AG04449 (cell line): ENCODE measurements around the gene DCAF4.
"Not testable (repeated sequence)": the region's sequence is repeated elsewhere in the genome, so short reads cannot be mapped to it uniquely, and the experiment has no call there.

Source experiments
- CTCF ChIA-PET: fragments of 350-600 bp; formaldehyde crosslinking; extraction: SDS; loops from one replicate; lab custom pipeline; 2021; ENCODE audit warnings: antibody characterized with exemption; lab: Yijun Ruan, JAX
- POLR2A ChIA-PET: fragments of 400-600, 350-600 bp; formaldehyde crosslinking; extraction: SDS; loops from one replicate; lab custom pipeline; 2020; ENCODE audit warnings: antibody characterized with exemption, inconsistent platforms; lab: Yijun Ruan, JAX
- DNase-seq: peaks from one replicate; pipeline ENCODE4 v3.0.0-alpha.2; 2010; ENCODE audit warnings: low read depth, low spot score
- H3K4me3 ChIP-seq: 2 replicates; pipeline ENCODE4 v1.5.1; 2011; ENCODE audit warnings: low read depth, mild to moderate bottlenecking, control low read depth, low read length
- TF ChIP-seq, protein P1 (sequence below): IDR thresholded peaks from one replicate; pipeline ENCODE4 v1.5.1; 2011; ENCODE audit warnings: mild to moderate bottlenecking, moderate library complexity, low read length, control low read depth, inconsistent platforms; ENCODE audit not compliant: insufficient read depth; ENCODE audit errors: missing control alignments

The DCAF4 gene

DNA sequence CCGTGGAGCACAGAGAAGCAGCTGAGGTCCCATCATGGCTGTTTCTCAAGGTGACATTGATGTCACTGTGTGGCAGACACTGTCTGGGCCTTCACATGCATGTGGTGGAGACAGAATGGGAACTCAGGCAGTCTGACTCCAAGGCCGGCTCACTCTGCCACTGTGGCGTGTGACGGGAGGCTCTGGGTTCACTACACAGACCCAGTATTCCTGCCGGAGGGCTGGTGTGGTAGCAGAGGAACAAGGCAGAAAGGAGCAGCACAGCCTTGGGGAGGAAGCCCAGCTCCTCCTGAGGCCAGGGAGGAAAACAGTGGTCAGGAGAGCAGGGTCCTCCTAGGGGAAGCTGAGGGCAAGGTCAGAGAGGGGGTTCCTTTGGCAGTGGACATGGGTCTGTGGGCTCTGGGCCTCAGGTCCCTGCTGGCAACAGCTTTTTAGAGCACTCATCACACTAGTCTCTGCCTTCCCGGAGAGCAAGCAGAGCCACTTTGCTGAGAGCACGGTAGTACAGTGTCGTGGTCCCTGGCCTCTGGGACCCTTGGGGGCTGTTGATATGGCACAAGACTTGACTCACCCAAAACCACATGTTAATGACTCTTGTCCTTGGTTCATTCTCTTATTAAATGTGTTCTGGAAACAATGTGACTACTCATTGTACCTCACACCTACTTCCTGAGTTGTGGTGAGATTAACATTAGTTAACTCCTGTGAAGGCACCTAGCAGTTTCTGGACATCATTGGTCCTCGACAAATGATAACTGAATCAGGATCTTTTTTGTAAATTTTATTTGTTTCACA lies 21.3 kb downstream of the DCAF4 start:
- no peak overlapping the region for H3K4me3 ChIP-seq
- TF ChIP-seq, protein P1, sequence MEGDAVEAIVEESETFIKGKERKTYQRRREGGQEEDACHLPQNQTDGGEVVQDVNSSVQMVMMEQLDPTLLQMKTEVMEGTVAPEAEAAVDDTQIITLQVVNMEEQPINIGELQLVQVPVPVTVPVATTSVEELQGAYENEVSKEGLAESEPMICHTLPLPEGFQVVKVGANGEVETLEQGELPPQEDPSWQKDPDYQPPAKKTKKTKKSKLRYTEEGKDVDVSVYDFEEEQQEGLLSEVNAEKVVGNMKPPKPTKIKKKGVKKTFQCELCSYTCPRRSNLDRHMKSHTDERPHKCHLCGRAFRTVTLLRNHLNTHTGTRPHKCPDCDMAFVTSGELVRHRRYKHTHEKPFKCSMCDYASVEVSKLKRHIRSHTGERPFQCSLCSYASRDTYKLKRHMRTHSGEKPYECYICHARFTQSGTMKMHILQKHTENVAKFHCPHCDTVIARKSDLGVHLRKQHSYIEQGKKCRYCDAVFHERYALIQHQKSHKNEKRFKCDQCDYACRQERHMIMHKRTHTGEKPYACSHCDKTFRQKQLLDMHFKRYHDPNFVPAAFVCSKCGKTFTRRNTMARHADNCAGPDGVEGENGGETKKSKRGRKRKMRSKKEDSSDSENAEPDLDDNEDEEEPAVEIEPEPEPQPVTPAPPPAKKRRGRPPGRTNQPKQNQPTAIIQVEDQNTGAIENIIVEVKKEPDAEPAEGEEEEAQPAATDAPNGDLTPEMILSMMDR: no peak
- no peak for DNase-seq
- CTCF ChIA-PET: interaction anchor here (0.8 to 7.2 kb wide), 31 partner anchors 9 to 490 kb away, joined by 3 to 782 read pairs (median 6); partner anchors contain the start of genes DCAF4 and DPF3
- POLR2A ChIA-PET: no interaction called here

DNA sequence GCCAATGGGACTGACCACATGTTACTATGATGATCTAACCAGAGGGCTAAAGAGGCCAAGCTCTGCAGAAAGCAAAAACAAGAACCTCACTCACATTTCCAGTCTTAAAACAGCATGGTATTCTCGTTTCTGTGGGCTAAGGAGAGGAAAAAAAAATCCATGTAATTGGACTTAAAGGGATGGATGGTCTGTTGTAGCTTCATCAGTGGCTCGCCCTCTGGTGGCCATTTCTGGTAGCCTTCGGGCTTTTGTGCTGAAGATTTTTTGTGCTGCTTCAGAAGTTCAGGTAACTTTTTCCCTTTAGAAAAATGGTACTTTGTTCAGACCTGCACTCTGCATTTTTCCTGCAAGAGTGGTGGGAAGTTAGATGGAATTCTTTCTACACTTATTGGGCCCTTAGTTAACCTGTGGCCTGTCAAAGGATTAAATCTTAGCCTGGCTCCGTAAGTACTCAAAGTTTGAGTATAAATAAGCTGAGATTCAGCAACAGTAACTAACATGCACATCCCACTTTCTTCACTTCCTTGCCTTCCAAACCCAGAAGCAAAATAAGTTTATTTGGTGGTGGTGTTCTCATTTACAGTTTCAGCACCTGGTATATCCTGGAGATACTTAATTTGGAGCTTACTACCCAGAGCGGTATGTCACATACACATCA lies 22.3 kb downstream of the DCAF4 start:
- ChIA-PET CTCF (interaction anchor here (0.6 to 7.2 kb wide), 55 partner anchors 9 to 883 kb away, joined by 3 to 782 read pairs (median 4); partner anchors contain the start of genes DCAF4 and DPF3), POLR2A (no interaction called here)
- DNase-seq: no peak
- H3K4me3 ChIP-seq: no peak overlapping the region
- TF ChIP-seq, protein P1: peak; percentile 75

DNA sequence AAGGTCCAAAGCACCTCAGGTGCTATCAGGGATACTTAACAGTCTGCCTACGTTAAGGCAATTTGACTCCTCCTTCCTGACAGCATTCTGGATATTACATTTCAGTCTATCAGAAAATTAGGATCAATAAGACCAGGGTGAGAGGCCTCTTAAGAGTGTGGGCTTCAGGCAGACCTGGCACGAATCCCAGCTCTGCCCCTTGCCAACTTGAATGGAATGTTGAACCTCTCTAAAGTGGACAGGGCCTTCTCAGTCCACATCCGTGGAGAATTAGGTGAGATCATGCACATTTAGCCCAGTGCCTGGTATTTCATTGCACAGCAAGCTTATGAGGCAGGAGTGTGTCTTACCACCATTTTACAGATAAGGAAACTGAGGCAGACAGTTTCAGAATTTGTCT lies 25.9 kb downstream of the DCAF4 start:
- no peak for DNase-seq
- POLR2A ChIA-PET: no interaction called here
- TF ChIP-seq, protein P1: no peak
- CTCF ChIA-PET: interaction anchor here (1.0 to 7.2 kb wide), 3 partner anchors 13 to 436 kb away, joined by 3 to 782 read pairs (median 90); no protein-coding TSS in a partner anchor
- no peak overlapping the region for H3K4me3 ChIP-seq

DNA sequence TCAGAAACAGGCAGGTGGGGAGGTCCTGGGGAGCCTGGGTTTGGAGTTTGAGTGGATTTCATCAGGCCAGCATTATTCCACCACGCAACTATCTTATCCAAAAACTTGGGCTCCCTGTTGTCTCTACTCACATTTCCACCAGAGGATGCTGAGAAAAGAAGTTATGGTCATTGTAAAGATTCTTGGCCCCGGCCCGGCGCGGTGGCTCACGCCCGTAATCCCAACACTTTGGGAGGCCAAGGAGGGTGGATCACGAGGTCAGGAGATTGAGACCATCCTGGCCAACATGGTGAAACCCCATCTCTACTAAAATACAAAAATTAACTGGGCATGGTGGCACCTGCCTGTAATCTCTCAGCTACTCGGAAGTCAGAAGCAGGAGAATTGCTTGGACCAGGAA lies 30.5 kb downstream of the DCAF4 start:
- H3K4me3 ChIP-seq, DNase-seq, POLR2A ChIA-PET: not testable (repeated sequence)
- CTCF ChIA-PET: interaction anchor here (1.8 kb wide), 1 partner anchor 8 kb away, joined by 20 read pairs; no protein-coding TSS in a partner anchor

DNA sequence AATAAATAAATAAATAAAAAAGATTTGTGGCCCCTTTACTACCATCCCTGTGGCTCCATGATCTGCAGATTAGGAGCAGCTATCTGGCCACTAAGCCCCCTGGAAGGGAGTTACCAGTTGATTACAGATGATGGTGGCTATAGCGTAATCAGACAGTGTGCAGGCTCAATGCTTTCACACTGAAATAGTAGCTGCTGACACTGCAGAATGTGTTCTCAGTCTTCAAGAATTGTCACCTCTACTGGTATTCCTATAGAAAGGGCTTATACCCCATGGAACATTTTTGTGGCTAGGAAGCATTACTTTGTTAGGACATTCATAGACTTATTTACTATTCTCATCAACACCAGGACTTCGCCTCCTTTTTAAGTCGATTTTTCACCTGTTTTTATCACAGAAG lies 30.9 kb downstream of the DCAF4 start:
- TF ChIP-seq, protein P1: no peak
- CTCF ChIA-PET: interaction anchor here (1.2 to 1.8 kb wide), 3 partner anchors 9 to 443 kb away, joined by 7 to 20 read pairs (median 9); no protein-coding TSS in a partner anchor
- H3K4me3 ChIP-seq: no peak overlapping the region
- POLR2A ChIA-PET: no interaction called here
- DNase-seq: no peak

DNA sequence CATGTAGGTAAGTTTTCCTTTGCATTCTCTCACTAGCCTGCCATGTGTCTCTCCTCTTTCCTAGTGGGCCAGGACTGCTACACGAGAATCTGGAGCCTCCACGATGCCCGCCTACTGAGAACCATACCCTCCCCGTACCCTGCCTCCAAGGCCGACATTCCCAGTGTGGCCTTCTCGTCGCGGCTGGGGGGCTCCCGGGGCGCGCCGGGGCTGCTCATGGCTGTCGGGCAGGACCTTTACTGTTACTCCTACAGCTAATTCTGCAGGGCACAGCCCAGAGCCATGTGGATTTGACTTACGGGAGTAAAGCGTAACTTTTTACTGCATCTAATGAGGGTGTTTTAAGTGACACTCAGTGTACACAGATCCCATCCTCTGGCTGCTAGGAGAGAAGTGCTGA lies 32.3 kb downstream of the DCAF4 start:
- no peak for DNase-seq
- TF ChIP-seq, protein P1: no peak
- ChIA-PET POLR2A (no interaction called here), CTCF (interaction anchor here (1.2 to 6.5 kb wide), 5 partner anchors 9 to 445 kb away, joined by 3 to 62 read pairs (median 7); no protein-coding TSS in a partner anchor)
- H3K4me3 ChIP-seq: no peak overlapping the region

DNA sequence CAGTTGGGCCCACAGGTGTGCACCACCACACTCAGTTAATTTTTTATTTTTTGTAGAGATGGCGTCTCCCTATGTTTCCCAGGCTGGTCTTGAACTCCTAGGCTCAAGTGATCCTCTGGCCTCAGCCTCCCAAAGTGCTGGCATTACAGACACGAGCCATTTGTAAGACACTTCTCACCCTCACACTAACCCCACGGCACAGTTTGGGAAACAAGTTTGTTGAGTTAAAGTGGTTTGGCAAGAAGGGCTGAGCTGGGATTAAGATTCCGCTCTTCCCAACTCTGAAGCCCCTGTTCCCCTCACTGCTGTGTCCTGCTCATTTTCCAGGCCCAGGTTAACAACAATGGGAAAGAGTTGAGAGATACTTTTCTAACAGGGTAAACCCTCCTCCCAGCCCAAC lies 34.8 kb downstream of the DCAF4 start:
- CTCF ChIA-PET: interaction anchor here (1.4 to 6.5 kb wide), 3 partner anchors 12 to 447 kb away, joined by 5 to 62 read pairs (median 13); no protein-coding TSS in a partner anchor

More for the DNA sequence above, 34.8 kb downstream of the DCAF4 start:
- DNase-seq, H3K4me3 ChIP-seq: not testable (repeated sequence)
- POLR2A ChIA-PET: interaction anchor here (0.7 kb wide), 1 partner anchor 295 kb away, joined by 4 read pairs; no protein-coding TSS in a partner anchor
